OCI-LY3 (cell line): ENCODE data around the gene SNRNP40.

Experiments
- EZH2phosphoT487 ChIP-seq: fragments of 200-600 bp; shearing (Covaris generic); IDR thresholded peaks from 2 replicates; pipeline ENCODE4 v1.6.1; 2018; ENCODE audit warnings: antibody characterized with exemption, mixed run types, low read depth
- TF ChIP-seq, protein P1 (sequence below): fragments of 200-600, 300-600 bp; sonication (generic); IDR thresholded peaks from 2 replicates; pipeline ENCODE4 v1.5.1; 2014; ENCODE audit warnings: antibody characterized with exemption, low read length, low read depth

DNA sequence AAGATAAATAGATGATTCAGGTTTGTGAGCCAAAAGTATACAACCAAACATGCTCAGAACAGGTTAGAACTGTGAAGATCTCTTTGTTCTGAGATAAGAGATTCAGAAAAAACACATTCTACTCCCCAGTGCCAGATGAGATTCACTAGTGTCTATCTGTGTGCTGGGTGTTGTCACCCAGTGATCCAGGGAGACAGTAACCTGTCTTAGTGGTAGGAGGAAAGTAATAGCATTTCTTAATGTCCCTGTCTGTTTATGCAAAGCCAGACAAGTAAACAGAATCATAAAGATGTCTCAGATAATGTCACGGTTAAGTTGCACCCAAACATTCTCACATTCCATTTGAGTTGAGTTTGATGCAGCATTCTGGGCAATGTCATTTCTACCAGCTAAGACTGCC, 38.0 kb downstream of the SNRNP40 start:
- TF ChIP-seq, protein P1, sequence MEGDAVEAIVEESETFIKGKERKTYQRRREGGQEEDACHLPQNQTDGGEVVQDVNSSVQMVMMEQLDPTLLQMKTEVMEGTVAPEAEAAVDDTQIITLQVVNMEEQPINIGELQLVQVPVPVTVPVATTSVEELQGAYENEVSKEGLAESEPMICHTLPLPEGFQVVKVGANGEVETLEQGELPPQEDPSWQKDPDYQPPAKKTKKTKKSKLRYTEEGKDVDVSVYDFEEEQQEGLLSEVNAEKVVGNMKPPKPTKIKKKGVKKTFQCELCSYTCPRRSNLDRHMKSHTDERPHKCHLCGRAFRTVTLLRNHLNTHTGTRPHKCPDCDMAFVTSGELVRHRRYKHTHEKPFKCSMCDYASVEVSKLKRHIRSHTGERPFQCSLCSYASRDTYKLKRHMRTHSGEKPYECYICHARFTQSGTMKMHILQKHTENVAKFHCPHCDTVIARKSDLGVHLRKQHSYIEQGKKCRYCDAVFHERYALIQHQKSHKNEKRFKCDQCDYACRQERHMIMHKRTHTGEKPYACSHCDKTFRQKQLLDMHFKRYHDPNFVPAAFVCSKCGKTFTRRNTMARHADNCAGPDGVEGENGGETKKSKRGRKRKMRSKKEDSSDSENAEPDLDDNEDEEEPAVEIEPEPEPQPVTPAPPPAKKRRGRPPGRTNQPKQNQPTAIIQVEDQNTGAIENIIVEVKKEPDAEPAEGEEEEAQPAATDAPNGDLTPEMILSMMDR: no peak
- TF ChIP-seq EZH2phosphoT487: no peak
